Neural cell (in vitro differentiated cells): ENCODE results near the gene OR52E4. TPM values are rescaled to one million over a fixed set of nuclear protein-coding genes. Genes with fewer than 3 reads are reported as not detected.

ENCODE experiments used
- H2AFZ ChIP-seq: fragments of 200-600, 300-800 bp; sonication (generic), shearing (Covaris generic); 2 replicates; pipeline ENCODE4 v1.6.0; 2014; ENCODE audit warnings: low read depth, mild to moderate bottlenecking, antibody characterized with exemption, low read length, moderate library complexity
- H3F3A ChIP-seq: fragments of 200-600 bp; shearing (Covaris generic); 2 replicates; pipeline ENCODE4 v1.6.1; 2016; ENCODE audit warnings: mild to moderate bottlenecking, moderate library complexity, mixed read lengths, antibody characterized with exemption, low read length; ENCODE audit not compliant: insufficient read depth, poor library complexity, severe bottlenecking
- H3K27ac ChIP-seq: fragments of 200-600, 300-800 bp; sonication (generic), shearing (Covaris generic); 2 replicates; pipeline ENCODE4 v1.5.1; 2014; ENCODE audit warnings: mild to moderate bottlenecking, low read length, moderate library complexity
- H3K27me3 ChIP-seq: fragments of 300-800, 200-600 bp; sonication (generic), shearing (Covaris generic); 2 replicates; pipeline ENCODE4 v1.6.0; 2014; ENCODE audit warnings: mild to moderate bottlenecking, low read depth, low read length, moderate library complexity; ENCODE audit not compliant: insufficient read depth
- H3K36me3 ChIP-seq: fragments of 300-800, 200-600 bp; sonication (generic), shearing (Covaris generic); 2 replicates; pipeline ENCODE4 v1.5.1; 2014; ENCODE audit warnings: mild to moderate bottlenecking, antibody characterized with exemption, low read length, moderate library complexity; ENCODE audit not compliant: insufficient read depth
- H3K4me2 ChIP-seq: fragments of 300-800, 200-600 bp; sonication (generic), shearing (Covaris generic); 2 replicates; pipeline ENCODE4 v1.6.0; 2014; ENCODE audit warnings: mild to moderate bottlenecking, low read length
- H3K4me3 ChIP-seq: fragments of 300-800, 200-600 bp; sonication (generic), shearing (Covaris generic); 2 replicates; pipeline ENCODE4 v1.5.1; 2014; ENCODE audit warnings: mild to moderate bottlenecking, low read length, moderate library complexity
- H3K79me2 ChIP-seq: fragments of 200-600 bp; shearing (Covaris generic); replicated peaks from 2 replicates; pipeline ENCODE4 v1.6.0; 2014; ENCODE audit warnings: mild to moderate bottlenecking, low read length, moderate library complexity; ENCODE audit not compliant: insufficient read depth
- H3K9ac ChIP-seq: fragments of 300-800, 200-600 bp; sonication (generic), shearing (Covaris generic); 2 replicates; pipeline ENCODE4 v1.6.1; 2016; ENCODE audit warnings: mild to moderate bottlenecking, low read length, mixed read lengths
- H3K9me2 ChIP-seq: fragments of 200-600 bp; shearing (Covaris generic); 2 replicates; pipeline ENCODE4 v1.6.1; 2016; ENCODE audit warnings: mild to moderate bottlenecking, low read length, mixed read lengths; ENCODE audit not compliant: insufficient read depth
- H3K9me3 ChIP-seq: fragments of 200-600, 300-800 bp; sonication (generic), shearing (Covaris generic); 2 replicates; pipeline ENCODE4 v1.6.1; 2016; ENCODE audit warnings: mild to moderate bottlenecking, mixed run types, low read length, moderate library complexity, mixed read lengths
- H4K20me1 ChIP-seq: fragments of 200-600 bp; shearing (Covaris generic); 2 replicates; pipeline ENCODE4 v1.6.1; 2016; ENCODE audit warnings: mild to moderate bottlenecking, mixed run types; ENCODE audit not compliant: insufficient read depth
- EP300 ChIP-seq: fragments of 450-650 bp; conservative IDR thresholded peaks from 2 replicates; pipeline ENCODE4 v1.6.1; 2014; ENCODE audit warnings: antibody characterized with exemption, mild to moderate bottlenecking, moderate library complexity; ENCODE audit not compliant: poor library complexity, severe bottlenecking
- EZH2 ChIP-seq: fragments of 200-600, 300-800 bp; shearing (Covaris generic), sonication (generic); IDR thresholded peaks from 2 replicates; pipeline ENCODE4 v1.6.1; 2014; ENCODE audit warnings: antibody characterized with exemption, low read length, borderline replicate concordance, mild to moderate bottlenecking; ENCODE audit not compliant: insufficient read depth, poor library complexity, severe bottlenecking
- MXI1 ChIP-seq: fragments of 450-650 bp; conservative IDR thresholded peaks from 2 replicates; pipeline ENCODE4 v1.6.1; 2014; ENCODE audit warnings: antibody characterized with exemption, mild to moderate bottlenecking; ENCODE audit not compliant: poor library complexity, severe bottlenecking
- POLR2AphosphoS5 ChIP-seq: IDR thresholded peaks from 2 replicates; pipeline ENCODE4 v1.6.1; 2012
- RAD21 ChIP-seq: fragments of 450-650 bp; conservative IDR thresholded peaks from 2 replicates; pipeline ENCODE4 v1.6.1; 2014; ENCODE audit warnings: antibody characterized with exemption, mild to moderate bottlenecking, moderate library complexity
- SMC3 ChIP-seq: fragments of 450-650 bp; conservative IDR thresholded peaks from 2 replicates; pipeline ENCODE4 v1.6.1; 2014; ENCODE audit warnings: antibody characterized with exemption, mild to moderate bottlenecking, moderate library complexity; ENCODE audit not compliant: poor library complexity
- TAF1 ChIP-seq: IDR thresholded peaks from 2 replicates; pipeline ENCODE4 v1.6.1; 2012; ENCODE audit warnings: low read depth
- polyA plus RNA-seq: library from polyadenylated mRNA; depleted of rRNA; stranded (reverse); fragments of >200 nt; gene quantifications from 2 replicates; pipeline ENCODE4 v1.2.3, GENCODE V29; 2014
- TF ChIP-seq, protein P1 (sequence below): fragments of 450-650 bp; IDR thresholded peaks from 2 replicates; pipeline ENCODE4 v1.5.1; 2014; ENCODE audit warnings: antibody characterized with exemption, mild to moderate bottlenecking, moderate library complexity; ENCODE audit not compliant: poor library complexity, severe bottlenecking
- TF ChIP-seq, protein P2 (sequence below): IDR thresholded peaks from 2 replicates; pipeline ENCODE4 v1.6.1; 2012; ENCODE audit warnings: borderline replicate concordance

The OR52E4 gene
- polyA plus RNA-seq, 1 donor from 2014 or later = not detected

- Histone ChIP-seq H4K20me1 (no peaks in the 10 kb centered on the region), H3K9me2 (no peaks in the 10 kb centered on the region), H3K36me3 (no peaks in the 10 kb centered on the region), H3K4me3 (no peak overlapping the region), H3F3A (no peaks in the 10 kb centered on the region), H2AFZ (no peak overlapping the region), H3K79me2 (no peaks in the 10 kb centered on the region), H3K27ac (no peak overlapping the region), H3K9ac (no peak overlapping the region), H3K9me3 (no peaks in the 10 kb centered on the region), H3K4me2 (no peak overlapping the region), H3K27me3 (no peaks in the 10 kb centered on the region)
- TF ChIP-seq EZH2 = no peak
- no peak for TF ChIP-seq POLR2AphosphoS5
- TF ChIP-seq, protein P1, sequence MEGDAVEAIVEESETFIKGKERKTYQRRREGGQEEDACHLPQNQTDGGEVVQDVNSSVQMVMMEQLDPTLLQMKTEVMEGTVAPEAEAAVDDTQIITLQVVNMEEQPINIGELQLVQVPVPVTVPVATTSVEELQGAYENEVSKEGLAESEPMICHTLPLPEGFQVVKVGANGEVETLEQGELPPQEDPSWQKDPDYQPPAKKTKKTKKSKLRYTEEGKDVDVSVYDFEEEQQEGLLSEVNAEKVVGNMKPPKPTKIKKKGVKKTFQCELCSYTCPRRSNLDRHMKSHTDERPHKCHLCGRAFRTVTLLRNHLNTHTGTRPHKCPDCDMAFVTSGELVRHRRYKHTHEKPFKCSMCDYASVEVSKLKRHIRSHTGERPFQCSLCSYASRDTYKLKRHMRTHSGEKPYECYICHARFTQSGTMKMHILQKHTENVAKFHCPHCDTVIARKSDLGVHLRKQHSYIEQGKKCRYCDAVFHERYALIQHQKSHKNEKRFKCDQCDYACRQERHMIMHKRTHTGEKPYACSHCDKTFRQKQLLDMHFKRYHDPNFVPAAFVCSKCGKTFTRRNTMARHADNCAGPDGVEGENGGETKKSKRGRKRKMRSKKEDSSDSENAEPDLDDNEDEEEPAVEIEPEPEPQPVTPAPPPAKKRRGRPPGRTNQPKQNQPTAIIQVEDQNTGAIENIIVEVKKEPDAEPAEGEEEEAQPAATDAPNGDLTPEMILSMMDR = no peak
- no peak for TF ChIP-seq TAF1
- TF ChIP-seq EP300 = no peak
- TF ChIP-seq MXI1 = no peak
- TF ChIP-seq, protein P2, sequence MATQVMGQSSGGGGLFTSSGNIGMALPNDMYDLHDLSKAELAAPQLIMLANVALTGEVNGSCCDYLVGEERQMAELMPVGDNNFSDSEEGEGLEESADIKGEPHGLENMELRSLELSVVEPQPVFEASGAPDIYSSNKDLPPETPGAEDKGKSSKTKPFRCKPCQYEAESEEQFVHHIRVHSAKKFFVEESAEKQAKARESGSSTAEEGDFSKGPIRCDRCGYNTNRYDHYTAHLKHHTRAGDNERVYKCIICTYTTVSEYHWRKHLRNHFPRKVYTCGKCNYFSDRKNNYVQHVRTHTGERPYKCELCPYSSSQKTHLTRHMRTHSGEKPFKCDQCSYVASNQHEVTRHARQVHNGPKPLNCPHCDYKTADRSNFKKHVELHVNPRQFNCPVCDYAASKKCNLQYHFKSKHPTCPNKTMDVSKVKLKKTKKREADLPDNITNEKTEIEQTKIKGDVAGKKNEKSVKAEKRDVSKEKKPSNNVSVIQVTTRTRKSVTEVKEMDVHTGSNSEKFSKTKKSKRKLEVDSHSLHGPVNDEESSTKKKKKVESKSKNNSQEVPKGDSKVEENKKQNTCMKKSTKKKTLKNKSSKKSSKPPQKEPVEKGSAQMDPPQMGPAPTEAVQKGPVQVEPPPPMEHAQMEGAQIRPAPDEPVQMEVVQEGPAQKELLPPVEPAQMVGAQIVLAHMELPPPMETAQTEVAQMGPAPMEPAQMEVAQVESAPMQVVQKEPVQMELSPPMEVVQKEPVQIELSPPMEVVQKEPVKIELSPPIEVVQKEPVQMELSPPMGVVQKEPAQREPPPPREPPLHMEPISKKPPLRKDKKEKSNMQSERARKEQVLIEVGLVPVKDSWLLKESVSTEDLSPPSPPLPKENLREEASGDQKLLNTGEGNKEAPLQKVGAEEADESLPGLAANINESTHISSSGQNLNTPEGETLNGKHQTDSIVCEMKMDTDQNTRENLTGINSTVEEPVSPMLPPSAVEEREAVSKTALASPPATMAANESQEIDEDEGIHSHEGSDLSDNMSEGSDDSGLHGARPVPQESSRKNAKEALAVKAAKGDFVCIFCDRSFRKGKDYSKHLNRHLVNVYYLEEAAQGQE = no peak
- no peak for TF ChIP-seq SMC3
- no peak for TF ChIP-seq RAD21
Observed at GRCh38 chr11:5931061-5931460, 50.6 kb downstream of the OR52E4 start.

GRCh38 chr11:5932671-5933070, 52.2 kb downstream of the OR52E4 start:
- H3K9me3 ChIP-seq = no peaks in the 10 kb centered on the region
- no peaks in the 10 kb centered on the region for H3F3A ChIP-seq
- H4K20me1 ChIP-seq = no peaks in the 10 kb centered on the region
- H2AFZ ChIP-seq = no peak overlapping the region
- no peak overlapping the region for H3K9ac ChIP-seq
- H3K4me3 ChIP-seq = no peak overlapping the region
- H3K36me3 ChIP-seq = no peaks in the 10 kb centered on the region
- H3K27me3 ChIP-seq = no peaks in the 10 kb centered on the region
- H3K79me2 ChIP-seq = no peaks in the 10 kb centered on the region
- TF ChIP-seq, protein P2 = no peak
- TF ChIP-seq, protein P1 = no peak
- TF ChIP-seq POLR2AphosphoS5 = no peak
- no peak for TF ChIP-seq SMC3
- no peak for TF ChIP-seq EZH2
- TF ChIP-seq RAD21 = no peak
- TF ChIP-seq EP300 = no peak
- TF ChIP-seq MXI1 = no peak
- no peak for TF ChIP-seq TAF1
- H3K4me2 ChIP-seq = no peak overlapping the region
- H3K27ac ChIP-seq = no peak overlapping the region
- no peaks in the 10 kb centered on the region for H3K9me2 ChIP-seq
